Right renal cortex interstitium (tissue), 3 donors: ENCODE measurements around the gene XCL2. TPM values are rescaled to one million over a fixed set of nuclear protein-coding genes. Genes with fewer than 3 reads are reported as not detected.

ENCODE experiments used
- DNase-seq, 3 donors: peaks; one replicate each; pipeline ENCODE4 v3.0.0-alpha.2; 2013; ENCODE audit warnings: low read depth in 3 of 3, low spot score in 2 of 3
- polyA plus RNA-seq, 3 donors: library from polyadenylated mRNA; unstranded; fragments of 120-200 nt; gene quantifications; one replicate each; pipeline ENCODE4 v1.2.1, GENCODE V29; 2013; ENCODE audit not compliant: insufficient read length in 3 of 3

Gene XCL2
- polyA plus RNA-seq, 3 donors: 0.33 TPM; not detected in 2

GRCh38 chr1:168518813-168519212 is 25.0 kb downstream of the XCL2 start:
- DNase-seq: no peak

DNA sequence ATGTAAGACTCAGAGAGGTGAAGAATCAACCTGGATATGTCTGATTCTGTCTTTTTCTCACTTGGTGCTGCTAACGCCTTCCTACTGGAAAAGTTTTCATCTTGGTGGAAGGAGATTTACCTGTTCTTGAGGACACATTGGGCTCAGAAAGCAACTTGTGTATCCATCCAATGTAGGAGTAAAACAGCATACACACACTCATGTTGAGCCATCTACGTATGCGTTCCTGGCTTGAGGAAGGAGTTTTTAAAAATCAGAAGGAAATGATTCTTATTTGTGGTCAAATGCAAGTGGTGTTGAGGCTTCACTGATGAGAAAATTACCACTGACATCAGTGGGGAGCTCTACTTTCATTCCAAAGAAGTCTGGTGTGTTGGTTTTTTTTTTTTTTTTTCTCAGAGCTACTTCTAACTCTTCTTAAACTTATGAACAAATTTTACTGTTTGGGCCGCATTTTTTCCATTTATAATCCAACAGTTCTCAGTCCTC is 25.6 kb downstream of the XCL2 start:
- DNase-seq: no peak

DNA sequence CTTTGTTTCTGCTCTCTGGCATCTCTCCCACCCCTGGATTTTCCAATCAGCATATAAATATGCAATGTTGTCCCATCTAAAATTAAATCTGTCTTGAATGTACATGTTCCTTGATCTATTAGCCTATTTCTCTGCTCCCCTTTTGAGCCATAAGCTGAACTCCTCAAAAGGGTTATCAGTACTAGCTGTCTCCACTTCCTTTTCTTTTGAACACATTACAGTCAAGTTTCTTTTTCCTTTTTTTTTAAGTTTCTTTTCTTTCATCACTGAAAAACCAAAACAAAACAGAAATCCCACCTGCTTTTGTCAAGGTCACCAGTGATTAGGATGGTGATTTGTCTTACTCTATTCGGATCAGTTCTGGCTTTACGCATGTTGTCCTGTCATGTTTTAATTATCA is 29.3 kb downstream of the XCL2 start:
- DNase-seq: no peak

- no peak for DNase-seq
Observed at GRCh38 chr1:168513656-168514404, 30.0 kb downstream of the XCL2 start.

DNA sequence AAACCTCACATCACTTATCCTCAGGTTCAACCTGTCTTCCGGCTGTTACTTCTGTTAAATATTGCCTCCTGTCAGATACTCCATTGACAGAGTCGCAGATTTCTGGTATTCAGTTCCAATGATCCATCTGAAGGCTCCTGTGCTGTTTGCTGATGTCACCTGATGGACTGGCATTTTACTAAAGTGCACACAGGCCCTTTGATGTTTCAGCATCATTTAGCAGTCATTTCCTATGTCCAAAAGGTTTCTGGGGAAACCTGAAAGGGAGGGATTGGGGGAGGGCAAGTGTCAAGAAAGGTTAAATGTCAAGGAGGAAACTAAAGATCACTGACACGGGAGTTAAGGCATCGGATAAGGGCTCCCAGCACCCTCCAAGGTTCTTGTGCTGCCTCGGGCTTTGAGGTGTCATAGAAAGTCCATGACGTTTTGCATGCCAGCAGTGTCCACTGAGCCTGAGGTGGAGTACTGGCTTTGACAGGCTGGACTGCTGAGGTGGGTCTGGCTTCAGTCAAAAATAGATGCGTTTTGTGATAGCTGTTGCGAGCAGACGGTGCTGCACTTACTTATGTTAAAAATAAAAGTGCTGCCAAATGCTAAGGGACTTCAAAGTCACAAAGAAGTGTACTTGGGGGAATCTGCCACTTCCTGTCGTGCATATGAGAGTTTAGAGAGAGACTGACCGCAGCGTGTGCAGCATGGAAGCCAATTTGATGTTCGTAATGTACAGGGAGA is 30.8 kb downstream of the XCL2 start:
- DNase-seq: no peak

GRCh38 chr1:168509875-168510791 is 33.7 kb downstream of the XCL2 start:
- no peak for DNase-seq

GRCh38 chr1:168509210-168509609 is 34.6 kb downstream of the XCL2 start:
- DNase-seq: no peak

DNA sequence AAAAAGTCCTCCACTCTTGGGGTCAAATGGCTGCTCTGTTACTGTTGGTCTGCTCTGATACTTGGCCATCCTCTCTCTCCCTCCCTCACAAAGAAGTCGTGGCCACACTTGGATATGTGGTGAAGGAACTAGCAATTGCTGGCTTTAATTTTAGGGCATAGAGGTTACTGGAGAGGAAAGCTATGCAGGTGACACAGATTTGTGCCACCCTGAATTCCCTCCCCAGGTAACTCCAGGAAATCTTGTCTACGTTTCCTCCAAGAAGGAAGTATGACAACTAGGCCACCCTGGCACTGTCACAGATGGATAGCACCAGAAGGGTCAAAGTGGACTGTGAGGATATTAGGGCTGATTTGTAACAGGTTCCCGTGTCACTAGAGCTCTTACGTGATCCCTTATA is 36.0 kb downstream of the XCL2 start:
- DNase-seq: no peak

DNA sequence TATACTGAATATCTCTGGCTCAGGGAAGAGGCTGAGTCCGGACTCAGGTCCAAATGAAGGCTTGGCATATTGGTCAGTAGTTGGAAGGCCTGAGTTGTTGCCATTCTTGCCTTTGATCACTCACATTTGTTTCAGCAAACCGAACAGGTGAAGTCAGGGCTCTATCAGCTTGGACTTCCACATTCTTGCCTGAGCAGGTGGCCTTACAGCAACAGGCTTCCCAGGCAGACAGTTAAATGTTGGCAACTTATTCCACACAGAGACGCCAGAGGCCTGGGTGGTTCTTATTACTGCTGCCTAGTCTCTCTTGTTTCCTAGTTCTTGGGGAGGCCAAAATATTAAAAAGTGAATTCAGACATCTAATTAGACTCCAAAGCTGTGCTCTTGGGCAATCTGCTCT is 36.6 kb downstream of the XCL2 start:
- no peak for DNase-seq

- no peak for DNase-seq
Observed at GRCh38 chr1:168506204-168506819, 37.5 kb downstream of the XCL2 start.

DNA sequence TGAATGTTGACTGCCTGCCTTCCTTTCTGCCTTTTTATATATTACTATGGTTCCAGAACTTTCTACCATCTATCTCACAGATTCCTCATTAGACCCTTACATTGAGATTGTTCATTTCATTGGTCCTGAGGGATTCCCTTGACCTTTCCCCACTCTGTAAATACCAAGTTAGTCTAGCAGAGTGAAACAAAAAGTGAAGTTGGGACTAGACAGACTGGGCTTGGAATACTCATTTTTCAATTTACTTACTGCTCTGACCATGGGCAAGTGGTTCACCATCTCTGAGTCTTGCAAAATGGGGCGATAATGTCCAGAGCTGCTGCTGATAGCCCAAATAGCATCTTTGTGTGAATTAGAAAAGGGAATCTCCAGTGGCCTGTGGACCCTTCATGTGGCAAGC is 38.8 kb downstream of the XCL2 start:
- no peak for DNase-seq

DNA sequence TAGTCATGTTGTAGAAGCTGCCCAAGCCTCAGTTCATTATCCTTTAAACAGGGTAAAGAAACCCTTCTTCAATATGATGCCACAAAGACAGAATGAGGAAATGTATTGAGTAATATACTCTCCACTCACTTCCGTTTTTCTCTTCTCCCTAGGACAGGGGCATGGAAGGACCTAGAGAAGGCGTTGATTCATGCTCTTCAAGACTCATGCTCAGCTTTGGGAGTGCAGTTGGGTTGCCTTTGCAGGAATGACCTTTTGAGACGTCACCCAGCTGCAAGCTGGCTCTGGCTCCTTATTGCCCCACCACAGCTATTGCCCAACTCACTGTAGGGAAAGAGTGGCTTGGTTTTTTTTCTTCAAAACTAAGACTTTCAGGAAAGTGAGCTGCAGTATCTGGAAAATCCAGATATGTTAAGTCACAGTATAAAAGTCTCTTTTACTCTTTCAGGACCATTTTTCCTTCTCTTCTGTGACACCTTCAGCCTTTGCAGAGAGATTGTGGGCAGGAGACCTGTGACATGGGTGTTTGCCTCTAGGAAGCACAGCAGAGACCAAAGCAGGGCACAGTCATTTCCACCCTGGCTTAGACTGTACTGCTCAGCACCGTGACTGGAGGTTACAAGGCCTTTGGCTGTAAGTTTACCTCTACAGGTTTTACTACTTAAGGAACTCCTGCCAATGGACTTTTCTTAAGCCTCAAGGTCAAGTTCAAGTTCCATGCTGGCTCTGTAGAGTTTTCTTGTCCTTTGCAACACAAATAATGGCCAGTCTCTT is 39.5 kb downstream of the XCL2 start:
- DNase-seq: no peak

GRCh38 chr1:168499688-168500049 is 44.1 kb downstream of the XCL2 start:
- no peak for DNase-seq

- DNase-seq: no peak
Observed at GRCh38 chr1:168498956-168499687, 44.7 kb downstream of the XCL2 start.

- peak in 1 of 3 donors; percentile 43 for DNase-seq
Observed at GRCh38 chr1:168498159-168498631, 45.6 kb downstream of the XCL2 start.

- no peak for DNase-seq
Observed at GRCh38 chr1:168497376-168497950, 46.3 kb downstream of the XCL2 start.

- no peak for DNase-seq
Observed at GRCh38 chr1:168491527-168492164, 52.2 kb downstream of the XCL2 start.
